NCI-H1930 (cell line): ENCODE results near the gene UBE2H.
"Not testable (repeated sequence)": the region's sequence is repeated elsewhere in the genome, so short reads cannot be mapped to it uniquely, and the experiment has no call there.

Source experiments
- DNase-seq, 2 experiments: peaks; one replicate each; lab custom pipeline; 2025; lab: John Stamatoyannopoulos, UW

The UBE2H gene

GRCh38 chr7:129870668-129871067 lies 82.1 kb downstream of the UBE2H start:
- no peak for DNase-seq

DNA sequence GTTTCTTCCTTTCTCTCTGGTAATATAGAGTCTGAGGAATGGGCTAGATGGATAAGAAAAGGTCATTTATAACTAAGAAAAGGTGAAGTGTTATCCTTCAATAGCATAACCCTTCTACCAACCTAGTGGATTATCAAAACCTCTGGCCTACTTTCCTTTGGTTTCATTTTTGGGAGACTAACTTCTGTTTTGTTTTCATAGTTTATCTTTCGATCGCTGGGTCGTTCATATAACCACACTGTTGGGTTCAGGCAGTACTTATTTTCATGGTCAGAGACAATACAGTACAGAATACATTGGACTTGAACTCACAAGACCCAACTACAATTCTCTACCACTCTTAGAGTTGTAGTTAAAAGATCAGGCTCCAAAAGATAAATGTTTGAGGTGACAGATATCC lies 86.5 kb downstream of the UBE2H start:
- DNase-seq, result no peak

DNA sequence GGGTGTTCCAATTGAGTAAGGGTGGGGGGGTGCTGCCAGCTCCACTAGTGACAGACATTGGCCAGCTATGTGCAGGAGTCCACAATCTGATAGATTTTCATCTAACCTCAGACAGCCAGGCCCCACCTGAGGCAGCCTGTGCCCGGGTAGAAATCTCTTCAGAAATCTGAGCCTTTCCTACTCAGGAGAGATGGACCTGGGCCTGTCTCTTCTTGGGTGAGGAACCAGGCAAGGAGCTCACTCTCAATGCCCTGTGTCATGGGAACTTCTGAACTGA lies 86.9 kb downstream of the UBE2H start:
- DNase-seq, result no peak

DNA sequence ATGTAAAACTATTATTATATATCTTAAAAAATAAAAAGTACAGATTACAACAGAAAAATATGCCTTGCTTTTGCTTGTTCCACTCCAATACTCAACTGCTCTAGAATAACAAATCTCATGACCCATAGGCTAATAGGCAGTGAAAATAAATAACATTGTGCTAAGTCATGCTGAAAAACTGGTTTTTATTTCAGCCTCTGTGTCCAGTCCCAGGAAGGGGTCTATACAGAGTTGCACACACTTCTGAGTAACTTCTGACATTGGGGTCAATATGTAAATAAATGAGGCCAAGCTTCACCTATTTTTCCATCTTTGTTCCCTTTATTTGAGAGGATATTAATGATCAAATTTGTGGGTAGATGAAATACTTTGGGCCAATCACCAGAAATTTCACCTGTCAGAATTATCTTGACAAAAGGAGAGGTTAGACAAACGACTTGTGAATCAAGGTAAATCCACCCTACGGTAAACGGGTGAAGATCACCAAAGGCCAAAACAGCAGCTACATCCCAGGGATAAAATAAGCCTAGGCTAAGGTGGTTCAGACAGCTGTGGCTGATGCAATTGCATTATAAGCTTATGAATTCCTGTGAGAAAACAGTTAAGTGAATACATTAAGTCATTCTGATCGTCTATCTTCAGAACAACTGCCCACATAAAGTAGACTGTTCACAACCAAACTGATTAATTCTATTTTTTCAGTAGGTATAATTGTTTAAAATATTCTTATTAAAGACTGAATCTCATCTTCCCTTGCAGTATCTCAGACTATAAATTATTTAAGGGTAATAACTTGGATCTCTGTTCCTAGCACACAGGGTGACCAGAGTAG lies 87.5 kb downstream of the UBE2H start:
- no peak for DNase-seq

GRCh38 chr7:129864676-129865075 lies 88.1 kb downstream of the UBE2H start:
- DNase-seq, result not testable (repeated sequence)

GRCh38 chr7:129864042-129864441 lies 88.7 kb downstream of the UBE2H start:
- DNase-seq, result no peak

DNA sequence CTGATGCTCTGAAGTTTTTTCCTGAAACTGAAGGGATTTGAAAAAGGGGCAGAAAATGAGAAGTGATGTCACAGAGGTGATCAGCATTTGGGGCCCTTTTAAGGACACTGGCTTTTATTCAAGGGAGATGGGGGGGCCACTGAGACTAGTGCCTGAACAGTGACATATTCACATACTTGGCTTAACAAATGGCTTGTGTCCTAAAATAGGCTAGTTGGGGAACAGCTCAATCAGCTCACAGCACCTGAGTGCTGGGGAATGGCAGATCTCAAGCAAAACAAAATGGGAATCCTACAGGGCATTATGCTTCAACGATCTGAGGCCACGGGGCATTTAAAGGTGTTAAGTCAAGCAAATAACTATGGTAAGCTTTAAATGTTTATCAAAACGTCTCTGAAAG lies 90.1 kb downstream of the UBE2H start:
- DNase-seq, result no peak

DNA sequence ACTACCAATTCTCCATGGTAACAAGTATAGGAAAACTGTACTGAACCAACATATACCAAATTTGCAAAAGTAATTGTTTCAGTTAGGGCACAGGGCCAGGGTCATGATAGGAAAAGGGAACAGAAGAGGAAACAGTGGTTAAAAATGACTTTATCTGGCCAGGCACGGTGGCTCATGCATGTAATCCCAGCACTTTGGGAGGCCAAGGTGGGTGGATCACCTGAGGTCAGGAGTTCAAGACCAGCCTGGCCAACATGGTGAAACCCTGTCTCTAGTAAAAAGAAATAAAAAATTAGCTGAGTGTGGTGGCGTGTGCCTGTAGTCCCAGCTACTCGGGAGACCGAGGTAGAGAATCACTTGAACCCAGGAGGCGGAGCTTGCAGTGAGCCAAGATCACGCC lies 92.0 kb downstream of the UBE2H start:
- not testable (repeated sequence) for DNase-seq

DNA sequence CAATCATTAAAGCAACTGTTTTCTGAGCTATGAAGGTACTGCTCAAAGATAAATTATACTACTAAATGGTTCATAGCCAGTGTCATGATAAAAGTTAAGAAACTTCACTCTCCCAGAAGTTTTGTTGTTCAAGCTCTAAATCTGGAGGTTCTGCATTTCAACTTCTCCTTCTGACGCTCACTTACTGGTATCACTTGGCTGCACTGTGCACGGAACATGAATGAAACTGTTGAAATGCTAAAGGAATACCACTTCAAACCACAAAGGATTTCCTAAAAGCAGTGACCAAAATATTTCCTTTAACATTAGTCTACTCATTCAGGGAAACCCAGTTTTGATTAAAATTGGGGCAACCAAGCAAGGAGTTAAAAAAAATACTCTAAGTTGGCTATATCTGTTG lies 93.6 kb downstream of the UBE2H start:
- no peak for DNase-seq

- no peak for DNase-seq
Measured at GRCh38 chr7:129858490-129858889, 94.3 kb downstream of the UBE2H start.

- no peak for DNase-seq
Measured at GRCh38 chr7:129857313-129857712, 95.4 kb downstream of the UBE2H start.

GRCh38 chr7:129855935-129856717 lies 96.6 kb downstream of the UBE2H start:
- DNase-seq, result no peak

DNA sequence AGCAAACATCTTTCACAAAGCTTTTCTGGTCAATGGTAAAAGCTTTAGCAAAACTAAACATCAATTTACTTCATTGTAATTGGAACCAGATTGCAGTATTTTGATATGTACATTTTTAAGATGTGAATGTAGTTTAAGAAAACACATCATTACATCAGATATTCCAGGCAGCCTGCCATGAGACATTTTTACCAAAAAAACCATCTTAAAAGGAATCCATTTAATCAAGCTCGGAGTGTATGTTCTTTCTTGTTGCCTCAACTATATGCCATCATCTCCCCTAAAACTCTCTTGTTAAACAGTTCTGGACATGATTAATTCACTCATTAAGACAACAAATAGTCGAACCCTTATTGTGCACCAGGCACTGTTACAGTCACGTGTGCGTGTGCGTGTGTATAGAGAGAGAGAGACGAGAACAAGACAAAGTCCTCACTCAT lies 97.5 kb downstream of the UBE2H start:
- no peak for DNase-seq

DNA sequence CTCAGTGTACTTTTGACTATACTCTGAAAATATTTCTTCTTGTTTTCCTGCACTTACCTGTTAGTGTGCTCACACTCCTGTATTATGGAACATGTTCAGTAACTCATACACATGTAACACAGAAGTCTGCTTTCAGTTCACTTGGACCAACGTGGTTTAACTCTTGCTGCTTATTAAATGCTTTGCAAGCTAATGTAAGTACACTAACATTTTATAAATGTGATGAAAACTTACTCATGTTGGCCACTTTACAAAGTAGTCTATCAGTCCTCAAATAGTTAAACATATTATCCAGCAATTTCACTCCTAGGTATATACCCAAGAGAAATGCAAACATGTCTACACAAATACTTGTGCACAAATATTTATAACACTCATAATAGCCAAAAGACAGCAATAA lies 98.4 kb downstream of the UBE2H start:
- DNase-seq, result no peak

DNA sequence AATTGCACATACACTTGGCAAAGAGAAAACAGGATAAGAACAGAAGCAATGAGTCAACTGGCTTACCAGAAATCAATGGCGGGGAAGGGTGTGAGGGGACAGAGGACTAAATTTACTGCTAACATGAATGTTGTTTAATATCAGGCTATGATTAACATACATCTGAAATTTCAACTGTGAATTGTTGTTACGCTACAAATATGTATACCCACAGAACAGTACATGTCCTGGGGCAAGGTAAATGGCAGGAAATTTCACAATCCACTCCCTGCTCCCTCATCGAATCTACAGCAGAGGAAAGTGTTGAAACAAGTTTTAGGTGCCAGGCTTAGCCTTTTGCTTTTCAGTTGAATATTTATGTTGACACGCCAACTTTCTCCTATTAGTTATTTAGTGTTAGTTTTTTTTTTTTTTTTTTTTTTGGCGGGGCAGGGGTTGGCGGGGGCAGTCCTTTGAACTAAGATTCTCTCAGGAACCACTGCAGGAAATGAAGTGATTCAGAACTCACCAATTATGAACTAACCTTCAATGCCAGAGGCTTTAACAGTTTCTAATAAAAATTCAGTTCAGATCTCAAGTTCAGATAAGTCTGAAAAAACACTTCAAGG lies 99.0 kb downstream of the UBE2H start:
- peak in 1 of 2 experiments; percentile 22 for DNase-seq

GRCh38 chr7:129851809-129852208 lies 101.0 kb downstream of the UBE2H start:
- DNase-seq, result no peak

GRCh38 chr7:129851174-129851573 lies 101.6 kb downstream of the UBE2H start:
- DNase-seq, result no peak

GRCh38 chr7:129848436-129848835 lies 104.3 kb downstream of the UBE2H start:
- DNase-seq, result no peak

- no peak for DNase-seq
Measured at GRCh38 chr7:129845972-129846327, 106.8 kb downstream of the UBE2H start.

- DNase-seq, result no peak
Measured at GRCh38 chr7:129845178-129845971, 107.4 kb downstream of the UBE2H start.

DNA sequence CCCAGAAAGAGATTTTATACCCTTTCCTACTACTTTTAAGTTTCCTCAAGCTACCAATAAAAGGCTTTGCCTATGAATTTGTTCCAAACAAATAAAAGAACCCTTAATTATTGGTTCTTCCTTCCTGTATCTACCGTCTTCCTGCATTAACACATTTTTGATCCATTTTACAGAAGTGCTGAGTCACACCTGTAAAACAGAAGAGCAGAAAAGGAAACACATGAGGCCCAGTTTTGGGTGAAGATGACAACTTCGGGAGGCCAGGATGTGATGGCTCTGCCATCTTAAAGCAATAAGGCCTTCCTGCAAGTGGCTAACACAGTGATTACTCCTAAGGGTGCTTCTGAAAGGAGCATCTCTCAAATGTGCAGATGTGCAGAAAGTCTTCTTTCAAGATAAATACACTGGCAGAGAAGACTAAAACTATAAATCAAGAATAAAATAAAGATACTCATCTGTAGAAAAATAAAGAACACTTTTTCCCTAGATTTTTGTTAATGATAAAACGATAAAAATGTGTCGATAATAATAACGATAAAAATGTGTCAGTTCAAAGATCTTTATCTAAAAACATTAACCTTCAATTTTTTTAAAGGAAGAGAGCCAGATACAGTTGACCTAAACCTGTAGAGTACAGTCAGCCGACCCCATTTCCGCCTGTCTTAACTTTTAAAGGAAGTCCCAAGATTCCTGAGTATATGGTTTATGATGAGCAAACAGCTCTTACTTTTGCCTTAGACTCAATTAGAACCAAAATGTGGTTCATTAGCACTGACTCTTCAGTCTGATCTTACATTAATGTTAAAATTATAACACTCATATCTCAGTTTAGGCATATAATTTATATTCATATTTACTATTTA lies 108.6 kb downstream of the UBE2H start:
- no peak for DNase-seq
